ENCODE measurements around the gene NIPBL.

NIPBL gene

DNA sequence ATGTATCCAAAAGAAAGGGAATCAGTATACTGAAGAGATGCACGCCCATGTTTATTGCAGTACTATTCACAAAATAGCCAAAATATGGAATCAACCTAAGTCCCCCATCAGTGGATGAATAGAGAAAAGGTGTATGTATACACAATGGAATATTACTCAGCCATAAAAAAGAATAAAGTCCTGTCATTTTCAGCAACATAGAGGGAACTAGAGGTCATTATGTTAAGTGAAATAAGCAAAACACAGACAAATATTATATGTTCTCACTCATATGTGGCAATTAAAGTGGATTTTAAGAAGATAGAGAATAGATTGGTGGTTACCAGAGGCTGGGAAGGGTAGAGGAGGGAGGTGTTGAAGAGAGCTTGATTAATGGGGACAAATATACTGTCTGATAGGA lies 88.6 kb downstream of the NIPBL start:
- TF ChIP-seq, protein P1, sequence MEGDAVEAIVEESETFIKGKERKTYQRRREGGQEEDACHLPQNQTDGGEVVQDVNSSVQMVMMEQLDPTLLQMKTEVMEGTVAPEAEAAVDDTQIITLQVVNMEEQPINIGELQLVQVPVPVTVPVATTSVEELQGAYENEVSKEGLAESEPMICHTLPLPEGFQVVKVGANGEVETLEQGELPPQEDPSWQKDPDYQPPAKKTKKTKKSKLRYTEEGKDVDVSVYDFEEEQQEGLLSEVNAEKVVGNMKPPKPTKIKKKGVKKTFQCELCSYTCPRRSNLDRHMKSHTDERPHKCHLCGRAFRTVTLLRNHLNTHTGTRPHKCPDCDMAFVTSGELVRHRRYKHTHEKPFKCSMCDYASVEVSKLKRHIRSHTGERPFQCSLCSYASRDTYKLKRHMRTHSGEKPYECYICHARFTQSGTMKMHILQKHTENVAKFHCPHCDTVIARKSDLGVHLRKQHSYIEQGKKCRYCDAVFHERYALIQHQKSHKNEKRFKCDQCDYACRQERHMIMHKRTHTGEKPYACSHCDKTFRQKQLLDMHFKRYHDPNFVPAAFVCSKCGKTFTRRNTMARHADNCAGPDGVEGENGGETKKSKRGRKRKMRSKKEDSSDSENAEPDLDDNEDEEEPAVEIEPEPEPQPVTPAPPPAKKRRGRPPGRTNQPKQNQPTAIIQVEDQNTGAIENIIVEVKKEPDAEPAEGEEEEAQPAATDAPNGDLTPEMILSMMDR (conservative IDR thresholded peaks at IDR 0.05; ENCODE audit: low read depth, low read length): no peak
- no peak for DNase-seq (ENCODE audit: low read depth)
- H3K4me3 ChIP-seq (ENCODE audit: low read length): no peak overlapping the region

DNA sequence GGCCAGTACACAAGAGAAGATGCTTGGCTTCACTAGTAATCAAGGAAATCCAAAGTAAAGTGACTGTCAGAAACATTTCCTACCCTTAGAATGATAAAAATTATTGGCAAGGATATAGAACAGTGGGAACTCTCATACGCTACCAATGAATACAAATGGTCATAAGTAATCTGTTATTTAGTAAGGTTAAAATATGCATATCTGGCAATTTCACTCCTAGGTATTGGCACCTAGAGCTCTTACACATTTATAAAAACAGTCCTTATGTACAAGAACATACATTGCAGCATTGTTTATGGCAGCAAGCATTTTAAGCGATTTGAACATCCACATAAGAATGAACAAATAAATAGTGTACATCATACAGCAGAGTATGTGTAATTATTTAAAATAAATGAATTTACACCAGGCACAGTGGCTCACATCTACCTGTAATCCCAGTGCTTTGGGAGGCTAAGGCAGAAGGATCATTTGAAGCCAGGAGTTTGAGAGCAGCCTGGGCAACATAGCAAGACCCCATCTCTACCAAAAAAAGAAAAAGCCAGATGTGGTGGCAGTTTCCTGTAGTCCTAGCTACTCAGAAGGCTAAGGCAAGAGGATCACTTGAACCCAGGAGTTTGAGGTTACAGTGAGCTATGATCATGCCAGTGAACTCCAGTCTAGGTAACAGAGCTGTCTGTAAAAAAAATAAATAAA lies 93.3 kb downstream of the NIPBL start:
- DNase-seq (ENCODE audit: low read depth): no peak
- TF ChIP-seq, protein P1 (conservative IDR thresholded peaks at IDR 0.05; ENCODE audit: low read depth, low read length): no peak
- H3K4me3 ChIP-seq (ENCODE audit: low read length): no peak overlapping the region

DNA sequence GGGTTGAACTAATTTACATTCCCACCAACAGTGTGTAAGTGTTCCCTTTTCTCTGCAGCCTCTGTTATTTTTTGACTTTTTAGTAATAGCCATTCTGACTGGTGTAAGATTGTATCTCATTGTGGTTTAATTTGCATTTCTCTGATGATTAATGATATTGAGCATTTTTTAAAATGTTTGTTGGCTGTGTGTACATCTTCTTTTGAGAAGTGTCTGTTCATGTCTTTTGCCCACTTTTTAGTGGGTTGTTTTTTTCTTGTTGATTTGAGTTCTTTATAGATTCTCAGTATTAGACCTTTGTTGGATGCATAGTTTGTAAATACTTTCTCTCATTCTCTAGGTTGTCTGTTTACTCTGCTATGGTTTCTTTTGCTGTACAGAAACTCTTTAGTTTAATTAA lies 101.6 kb downstream of the NIPBL start:
- no peak for DNase-seq (ENCODE audit: low read depth)
- H3K4me3 ChIP-seq (ENCODE audit: low read length): no peak overlapping the region
- TF ChIP-seq, protein P1 (conservative IDR thresholded peaks at IDR 0.05; ENCODE audit: low read depth, low read length): no peak

DNA sequence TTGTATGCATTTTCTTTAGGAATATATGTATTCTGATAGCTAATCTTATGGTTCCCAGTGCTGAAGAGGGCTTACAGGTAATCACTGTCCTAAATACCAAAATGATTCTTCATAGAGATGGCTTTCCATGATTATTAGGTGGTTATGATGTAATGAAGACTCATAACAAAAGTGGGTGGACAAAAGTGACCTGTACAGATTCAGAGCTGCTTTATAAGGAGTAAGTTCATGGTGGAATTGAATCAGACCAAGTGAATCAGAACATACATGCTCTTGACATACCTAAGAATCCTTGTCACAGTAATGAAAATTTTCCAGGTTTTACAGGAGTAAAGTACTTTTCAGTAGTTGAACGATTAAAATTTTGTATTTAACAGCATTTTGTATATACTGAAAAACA lies 105.6 kb downstream of the NIPBL start:
- no peak for DNase-seq (ENCODE audit: low read depth)
- no peak overlapping the region for H3K4me3 ChIP-seq (ENCODE audit: low read length)
- TF ChIP-seq, protein P1 (conservative IDR thresholded peaks at IDR 0.05; ENCODE audit: low read depth, low read length): no peak

DNA sequence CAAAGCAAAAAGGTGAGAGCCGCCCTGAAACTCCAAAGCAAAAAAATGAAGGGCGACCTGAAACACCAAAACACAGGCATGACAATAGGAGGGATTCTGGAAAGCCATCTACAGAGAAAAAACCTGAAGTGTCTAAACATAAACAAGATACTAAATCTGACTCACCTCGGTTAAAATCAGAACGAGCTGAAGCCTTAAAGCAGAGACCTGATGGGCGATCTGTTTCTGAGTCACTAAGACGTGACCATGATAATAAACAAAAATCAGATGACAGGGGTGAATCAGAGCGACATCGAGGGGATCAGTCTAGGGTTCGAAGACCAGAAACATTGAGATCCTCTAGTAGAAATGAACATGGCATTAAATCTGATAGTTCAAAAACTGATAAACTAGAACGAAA lies 108.8 kb downstream of the NIPBL start:
- TF ChIP-seq, protein P1 (conservative IDR thresholded peaks at IDR 0.05; ENCODE audit: low read depth, low read length): no peak
- no peak for DNase-seq (ENCODE audit: low read depth)
- H3K4me3 ChIP-seq (ENCODE audit: low read length): no peak overlapping the region

DNA sequence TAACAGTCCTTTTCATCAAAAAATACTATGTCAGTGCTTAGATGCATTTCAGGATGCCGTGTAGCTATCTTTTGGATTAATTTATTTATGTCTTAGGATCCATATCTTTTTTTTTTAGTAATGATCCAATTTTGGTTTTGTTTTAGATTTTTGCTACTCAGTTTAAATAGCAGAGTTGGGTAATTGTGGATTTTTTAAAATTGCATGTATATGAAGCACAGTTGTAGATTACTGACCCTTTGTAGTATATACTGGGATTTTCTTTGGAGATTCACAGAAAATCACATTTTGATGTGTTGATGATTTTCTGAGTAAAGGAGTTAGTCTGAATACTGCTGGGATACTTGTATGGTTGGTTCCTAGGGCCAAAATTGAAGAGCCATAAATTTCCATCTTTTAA lies 111.8 kb downstream of the NIPBL start:
- no peak overlapping the region for H3K4me3 ChIP-seq (ENCODE audit: low read length)
- TF ChIP-seq, protein P1 (conservative IDR thresholded peaks at IDR 0.05; ENCODE audit: low read depth, low read length): no peak
- no peak for DNase-seq (ENCODE audit: low read depth)

DNA sequence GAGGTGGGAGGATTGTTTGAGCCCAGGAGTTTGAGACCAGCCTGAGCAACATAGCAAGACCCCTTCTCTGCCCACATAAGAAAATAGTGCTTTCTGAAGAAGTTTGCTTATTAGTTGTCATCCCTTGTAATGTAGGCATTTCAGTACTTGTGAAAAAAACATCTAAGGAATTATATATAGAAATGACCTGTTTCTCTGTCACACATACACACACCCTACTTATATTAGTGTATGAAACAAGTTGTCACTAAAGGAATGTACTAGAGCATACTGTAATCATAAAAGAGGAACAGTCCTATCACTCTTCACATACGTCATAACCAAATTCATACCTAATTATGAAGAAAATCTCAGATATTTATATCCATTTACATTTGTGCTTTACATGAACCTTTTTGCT lies 122.0 kb downstream of the NIPBL start:
- TF ChIP-seq, protein P1 (conservative IDR thresholded peaks at IDR 0.05; ENCODE audit: low read depth, low read length): no peak

More for the DNA sequence above, 122.0 kb downstream of the NIPBL start:
- DNase-seq (ENCODE audit: low read depth): no peak
- H3K4me3 ChIP-seq (ENCODE audit: low read length): no peak overlapping the region
